GM12873 (cell line): ENCODE results near the gene OPA3.
A peak's percentile ranks its signal among the peaks of the same experiment; 100 is the strongest.

Experiments used
- CTCF ChIP-seq: IDR thresholded peaks from 2 replicates; pipeline ENCODE4 v1.5.1; 2012; ENCODE audit warnings: low read depth, mild to moderate bottlenecking, moderate library complexity, low read length, control low read depth; ENCODE audit not compliant: insufficient read depth; ENCODE audit errors: missing control alignments

The OPA3 gene

GRCh38 chr19:45508417-45508860, 76.2 kb downstream of the OPA3 start:
- no peak for TF ChIP-seq CTCF

- TF ChIP-seq CTCF, result no peak
Observed at GRCh38 chr19:45507872-45508416, 76.7 kb downstream of the OPA3 start.

- TF ChIP-seq CTCF, result no peak
Observed at GRCh38 chr19:45506989-45507871, 77.4 kb downstream of the OPA3 start, which contains the start of gene VASP. VASP (plus strand) TSS chr19:45507479; CDS start chr19:45507772, 293 bp downstream.

- TF ChIP-seq CTCF, result peak; percentile 54
Observed at GRCh38 chr19:45506246-45506988, 78.2 kb downstream of the OPA3 start.

- no peak for TF ChIP-seq CTCF
Observed at GRCh38 chr19:45505996-45506245, 78.7 kb downstream of the OPA3 start.

GRCh38 chr19:45505151-45505995, 79.2 kb downstream of the OPA3 start:
- no peak for TF ChIP-seq CTCF
